Measurements from ENCODE around the gene ATOX1. TPM values are rescaled to one million over a fixed set of nuclear protein-coding genes. Genes with fewer than 3 reads are reported as not detected.
A peak's percentile ranks its signal among the peaks of the same experiment; 100 is the strongest.

The ATOX1 gene
- total and polyA plus RNA-seq, 2 of the 13 experiments (the other 11 are each of a cell fraction or from before 2014, with no cell fraction given): 62.4 to 124 TPM

GRCh38 chr5:151755383-151755782 lies 3.0 kb downstream of the ATOX1 start:
- H3K27me3 ChIP-seq (ENCODE audit: control insufficient read depth in 1 of 2, insufficient read depth in 2 of 2, low read length in 2 of 2): no peaks in the 10 kb centered on the region
- peaks cover 0 to 20% of the 10 kb centered on the region in 2 experiments; a peak in 1 of 5 replicates for H3K36me3 ChIP-seq (replicated peaks in 1 of 2; ENCODE audit: control insufficient read depth in 1 of 2, insufficient read depth in 2 of 2, low read length in 2 of 2)
- peaks cover 37% of the 10 kb centered on the region for H3K79me2 ChIP-seq (ENCODE audit: insufficient read depth, low read length)
- ChIA-PET POLR2A (interaction anchor here (1.0 to 8.0 kb wide), 8 partner anchors 11 to 521 kb away, joined by 3 to 148 read pairs (median 4); partner anchors contain the start of genes G3BP1 and SPARC), CTCF (ENCODE audit: low intra/inter-chr PET ratio, low total read pairs) (no interaction called here)
- FAIRE-seq: peak; percentile 88
- BruUV-seq (replicated peaks): no TSS peak
- DNase-seq (ENCODE audit: low spot score): peak; percentile 82
- no peak overlapping the region for H2AFZ ChIP-seq (ENCODE audit: low read length)
- in situ Hi-C loops (cut with HindIII; ENCODE audit: extremely low pct_ligation_motif_present, low pct_unique_long_range_greater_than_20kb) (no loop called here), intact Hi-C loops (cut with micrococcal nuclease; ENCODE audit: unreplicated experiment) (loop anchor here (5.0 kb wide), 3 partner anchors 68 to 503 kb away; partner anchors contain the start of genes GM2A, SLC36A1 and SPARC)
- H3K4me3 ChIP-seq (replicated peaks in 1 of 3; ENCODE audit: insufficient read depth in 1 of 3, low read depth in 2 of 3, low read length in 3 of 3): peak overlapping the region; percentile 44 to 47 (median 46); a peak in 5 of 6 replicates
- H3K4me1 ChIP-seq (ENCODE audit: insufficient read depth, low read length): peaks cover 57% of the 10 kb centered on the region
- WGBS (ENCODE audit: low lambda C conversion rate): 2% methylated on average over 3 of the region's 3 CpGs
- H3K9ac ChIP-seq (ENCODE audit: insufficient read depth, low read depth, low read length): peak overlapping the region; percentile 56
- H3K9me3 ChIP-seq (ENCODE audit: low read length): no peaks in the 10 kb centered on the region
- peak; percentile 31 for ATAC-seq
- peak overlapping the region; percentile 85 for H3K27ac ChIP-seq (ENCODE audit: extremely low read length, insufficient read depth, low read length)
- no peaks in the 10 kb centered on the region for H4K20me1 ChIP-seq (ENCODE audit: insufficient read depth, low read length)
- H3K4me2 ChIP-seq (ENCODE audit: low read depth, low read length): peak overlapping the region; percentile 82
- TF ChIP-seq ZNF263 (CRISPR knock-in tag; IDR thresholded peaks at IDR 0.05) (peak; percentile 95), ZNF770 (CRISPR knock-in tag; IDR thresholded peaks at IDR 0.05) (no peak), ARID5B (CRISPR knock-in tag; IDR thresholded peaks at IDR 0.05) (peak; percentile 51), PAF1 (CRISPR knock-in tag; IDR thresholded peaks at IDR 0.05) (no peak), ZNF652 (CRISPR knock-in tag; IDR thresholded peaks at IDR 0.05; ENCODE audit: borderline replicate concordance, low read depth) (no peak), HDAC2 (CRISPR knock-in tag; IDR thresholded peaks at IDR 0.05) (0 out of 2 replicates have a peak, but pooled peaks have one; percentile 48), ZFP37 (CRISPR knock-in tag; IDR thresholded peaks at IDR 0.05; ENCODE audit: borderline replicate concordance) (no peak), PPARG (CRISPR knock-in tag; conservative IDR thresholded peaks at IDR 0.05) (peak; percentile 65), REST (IDR thresholded peaks at IDR 0.05; ENCODE audit: borderline replicate concordance in 1 of 2, low read depth in 1 of 2, low read length in 2 of 2) (peak in 1 of 2 experiments; percentile 52; a peak in 1 of 4 replicates), MXI1 (IDR thresholded peaks at IDR 0.05; ENCODE audit: borderline replicate concordance, low read depth, low read length) (0 out of 3 replicates have a peak, but pooled peaks have one; percentile 14), ARNT (IDR thresholded peaks at IDR 0.05) (no peak), ZNF256 (CRISPR knock-in tag; conservative IDR thresholded peaks at IDR 0.05) (no peak)
- TF ChIP-seq, protein P1, sequence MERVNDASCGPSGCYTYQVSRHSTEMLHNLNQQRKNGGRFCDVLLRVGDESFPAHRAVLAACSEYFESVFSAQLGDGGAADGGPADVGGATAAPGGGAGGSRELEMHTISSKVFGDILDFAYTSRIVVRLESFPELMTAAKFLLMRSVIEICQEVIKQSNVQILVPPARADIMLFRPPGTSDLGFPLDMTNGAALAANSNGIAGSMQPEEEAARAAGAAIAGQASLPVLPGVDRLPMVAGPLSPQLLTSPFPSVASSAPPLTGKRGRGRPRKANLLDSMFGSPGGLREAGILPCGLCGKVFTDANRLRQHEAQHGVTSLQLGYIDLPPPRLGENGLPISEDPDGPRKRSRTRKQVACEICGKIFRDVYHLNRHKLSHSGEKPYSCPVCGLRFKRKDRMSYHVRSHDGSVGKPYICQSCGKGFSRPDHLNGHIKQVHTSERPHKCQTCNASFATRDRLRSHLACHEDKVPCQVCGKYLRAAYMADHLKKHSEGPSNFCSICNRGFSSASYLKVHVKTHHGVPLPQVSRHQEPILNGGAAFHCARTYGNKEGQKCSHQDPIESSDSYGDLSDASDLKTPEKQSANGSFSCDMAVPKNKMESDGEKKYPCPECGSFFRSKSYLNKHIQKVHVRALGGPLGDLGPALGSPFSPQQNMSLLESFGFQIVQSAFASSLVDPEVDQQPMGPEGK (CRISPR knock-in tag; IDR thresholded peaks at IDR 0.05): peak; percentile 25; the same call in 1 of the 2 replicates

All from HepG2 (cell line).